DMS 273 treated with DMSO at 0.1 percent for 48 hours (cell line): ENCODE measurements around the gene OR5K4.
"Not testable (repeated sequence)": the region's sequence is repeated elsewhere in the genome, so short reads cannot be mapped to it uniquely, and the experiment has no call there.

Experiments used
- DNase-seq: peaks from one replicate; lab custom pipeline; 2025; lab: John Stamatoyannopoulos, UW

The OR5K4 gene

GRCh38 chr3:98371186-98371585 is 17.5 kb downstream of the OR5K4 start:
- DNase-seq, result no peak

GRCh38 chr3:98371853-98372252 is 18.2 kb downstream of the OR5K4 start:
- no peak for DNase-seq

- no peak for DNase-seq
Measured at GRCh38 chr3:98372445-98372844, 18.8 kb downstream of the OR5K4 start.

- DNase-seq, result no peak
Measured at GRCh38 chr3:98376631-98377030, 23.0 kb downstream of the OR5K4 start.

GRCh38 chr3:98388147-98388546 is 34.5 kb downstream of the OR5K4 start:
- no peak for DNase-seq

GRCh38 chr3:98390366-98390765 is 36.7 kb downstream of the OR5K4 start, which contains the start of gene OR5K3:
Gene OR5K3 (plus strand): TSS chr3:98390666. CDS start chr3:98390666, 0 bp downstream.
- no peak for DNase-seq

- DNase-seq, result no peak
Measured at GRCh38 chr3:98395101-98395500, 41.4 kb downstream of the OR5K4 start.

- not testable (repeated sequence) for DNase-seq
Measured at GRCh38 chr3:98396482-98396881, 42.8 kb downstream of the OR5K4 start.

- DNase-seq, result no peak
Measured at GRCh38 chr3:98398513-98398912, 44.9 kb downstream of the OR5K4 start.

- DNase-seq, result no peak
Measured at GRCh38 chr3:98402507-98402906, 48.9 kb downstream of the OR5K4 start.

GRCh38 chr3:98404010-98404409 is 50.4 kb downstream of the OR5K4 start:
- DNase-seq, result no peak
